Fibroblast of skin of right quadriceps (primary cell): Measurements from ENCODE around the gene ZYX.
"Not testable (repeated sequence)": the region's sequence is repeated elsewhere in the genome, so short reads cannot be mapped to it uniquely, and the experiment has no call there.

ENCODE experiments used
- DNase-seq: peaks from one replicate; pipeline ENCODE4 v3.0.0-alpha.2; 2013

ZYX gene

DNA sequence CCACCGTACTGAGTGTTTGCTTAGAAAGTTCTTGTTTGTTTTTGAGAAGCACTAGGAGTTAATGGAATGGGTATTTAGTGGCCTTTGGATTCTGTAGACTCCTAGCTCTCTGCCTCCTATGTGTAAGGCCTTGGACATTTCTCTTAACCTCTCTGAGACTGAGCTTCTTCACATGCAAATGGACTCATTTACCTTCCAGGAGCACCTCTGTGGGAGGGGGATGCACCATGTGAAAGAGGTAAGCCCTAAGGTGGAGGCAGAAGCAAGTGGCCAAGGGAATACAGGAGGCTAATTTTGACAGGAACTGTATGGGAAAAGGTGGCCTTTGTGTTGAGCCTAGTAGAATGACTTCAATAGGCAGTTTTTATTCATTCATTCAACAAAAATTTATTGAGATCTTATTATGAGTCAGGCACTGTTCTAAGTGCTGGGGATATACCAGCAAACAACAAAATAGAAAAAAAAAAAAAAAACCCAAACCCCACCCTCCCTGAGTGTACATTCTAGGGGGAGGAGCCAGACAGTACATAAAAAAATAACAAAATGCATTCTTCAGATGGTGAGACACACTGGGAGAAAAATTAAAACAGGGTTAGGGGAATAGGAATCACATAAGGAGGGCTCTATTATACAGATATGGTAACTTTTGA is 36.7 kb downstream of the ZYX start:
- DNase-seq: peak; percentile 39

DNA sequence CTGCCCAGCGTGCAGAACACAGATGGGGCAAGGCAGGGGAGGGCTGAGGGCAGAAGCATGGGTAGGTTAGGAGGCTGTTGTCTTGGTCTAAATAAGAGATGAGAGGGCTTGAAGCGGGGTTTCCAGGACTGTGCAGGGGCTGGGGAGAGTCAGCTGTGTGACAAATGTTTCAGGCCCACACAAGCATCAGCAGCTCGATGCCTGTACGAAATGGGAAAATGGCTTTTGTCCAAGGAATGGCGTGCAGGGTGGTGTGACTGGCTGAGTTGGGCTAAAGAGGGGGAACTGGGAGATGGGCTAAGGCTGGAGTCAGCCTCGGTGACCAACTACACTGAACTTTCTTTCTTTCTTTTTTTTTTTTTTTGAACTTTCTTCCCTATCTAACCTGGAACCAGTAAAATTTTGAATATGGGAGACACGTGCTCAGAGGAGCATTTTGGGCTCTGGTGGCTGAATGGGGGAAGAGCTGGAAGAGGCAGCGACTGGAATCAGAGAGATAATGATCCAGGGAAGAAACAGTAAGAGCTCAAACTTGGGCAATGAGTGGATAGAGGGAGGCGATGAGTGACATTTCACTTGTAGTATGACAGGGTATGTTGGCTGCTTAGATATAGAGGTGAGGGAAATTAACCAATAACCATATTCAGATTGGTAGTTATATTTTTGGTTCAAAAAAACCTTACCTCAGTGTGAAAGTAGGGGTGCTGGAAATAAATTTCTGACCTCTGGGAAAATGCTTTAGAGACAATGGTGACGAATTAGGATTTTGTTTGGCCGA is 37.7 kb downstream of the ZYX start:
- no peak for DNase-seq

DNA sequence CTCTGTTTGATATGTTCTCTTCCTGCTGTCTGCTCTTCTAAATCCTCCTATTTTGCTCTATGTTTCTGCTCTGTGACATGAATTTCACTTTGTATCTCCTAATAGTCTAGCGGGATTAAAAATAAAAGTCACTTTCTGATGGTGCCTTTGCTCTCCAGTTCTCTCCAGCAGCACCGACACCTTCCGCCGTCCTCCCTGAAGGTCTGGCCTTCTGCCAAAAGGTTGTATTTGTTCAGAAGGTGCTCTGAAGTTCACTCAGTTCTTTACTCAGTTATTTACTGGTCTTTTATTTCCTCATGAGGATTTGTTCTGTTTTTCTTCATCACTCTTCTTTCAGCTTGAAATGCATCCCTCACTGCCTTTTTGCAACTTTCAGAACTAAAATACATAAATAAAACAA is 38.7 kb downstream of the ZYX start:
- no peak for DNase-seq

DNA sequence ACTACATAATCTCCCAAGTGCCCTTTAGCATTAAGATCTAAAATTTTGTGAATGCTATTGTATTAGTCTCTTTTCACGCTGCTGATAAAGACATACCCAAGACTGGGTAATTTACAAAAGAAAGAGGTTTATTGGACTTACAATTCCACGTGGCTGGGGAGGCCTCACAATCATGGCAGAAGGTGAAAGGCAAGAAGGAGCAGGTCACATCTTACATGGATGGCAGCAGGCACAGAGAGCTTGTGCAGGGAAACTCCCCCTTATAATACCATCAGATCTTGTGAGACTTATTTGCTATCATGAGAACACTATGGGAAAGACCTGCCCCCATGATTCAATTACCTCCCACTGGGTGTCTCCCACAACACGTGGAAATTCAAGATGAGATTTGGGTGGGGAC is 39.5 kb downstream of the ZYX start:
- not testable (repeated sequence) for DNase-seq

DNA sequence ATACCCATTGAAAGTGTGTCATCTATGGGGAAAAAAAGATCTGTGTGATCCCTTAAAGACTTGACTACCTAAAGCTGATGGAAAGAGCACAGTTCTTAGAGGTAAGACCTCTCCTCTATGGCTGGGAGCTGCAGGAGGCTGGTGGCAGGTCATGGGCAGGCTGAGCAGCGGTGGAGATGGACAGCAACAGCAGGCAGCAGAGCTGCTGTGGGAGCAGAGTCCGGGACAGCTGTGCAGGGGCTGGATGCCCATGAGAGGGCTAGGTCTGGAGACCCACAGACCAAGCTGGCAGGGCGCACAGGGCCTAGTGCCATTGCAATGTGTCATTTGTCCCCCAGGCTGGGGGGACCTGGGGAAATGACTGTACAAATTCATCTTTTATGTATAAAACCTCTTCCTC is 40.9 kb downstream of the ZYX start:
- DNase-seq: no peak

DNA sequence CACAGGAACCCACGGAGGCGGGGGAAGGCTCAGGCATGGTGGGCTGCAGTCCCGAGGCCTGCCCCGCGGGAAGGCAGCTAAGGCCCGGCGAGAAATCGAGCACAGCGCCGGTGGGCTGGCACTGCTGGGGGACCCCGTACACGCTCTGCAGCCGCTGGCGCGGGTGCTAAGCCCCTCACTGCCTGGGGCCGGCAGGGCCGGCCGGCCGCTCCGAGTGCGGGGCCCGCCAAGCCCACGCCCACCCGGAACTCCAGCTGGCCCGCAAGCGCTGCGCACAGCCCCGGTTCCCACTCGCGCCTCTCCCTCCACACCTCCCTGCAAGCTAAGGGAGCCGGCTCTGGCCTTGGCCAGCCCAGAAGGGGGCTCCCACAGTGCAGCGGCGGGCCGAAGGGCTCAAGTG is 43.3 kb downstream of the ZYX start:
- not testable (repeated sequence) for DNase-seq

DNA sequence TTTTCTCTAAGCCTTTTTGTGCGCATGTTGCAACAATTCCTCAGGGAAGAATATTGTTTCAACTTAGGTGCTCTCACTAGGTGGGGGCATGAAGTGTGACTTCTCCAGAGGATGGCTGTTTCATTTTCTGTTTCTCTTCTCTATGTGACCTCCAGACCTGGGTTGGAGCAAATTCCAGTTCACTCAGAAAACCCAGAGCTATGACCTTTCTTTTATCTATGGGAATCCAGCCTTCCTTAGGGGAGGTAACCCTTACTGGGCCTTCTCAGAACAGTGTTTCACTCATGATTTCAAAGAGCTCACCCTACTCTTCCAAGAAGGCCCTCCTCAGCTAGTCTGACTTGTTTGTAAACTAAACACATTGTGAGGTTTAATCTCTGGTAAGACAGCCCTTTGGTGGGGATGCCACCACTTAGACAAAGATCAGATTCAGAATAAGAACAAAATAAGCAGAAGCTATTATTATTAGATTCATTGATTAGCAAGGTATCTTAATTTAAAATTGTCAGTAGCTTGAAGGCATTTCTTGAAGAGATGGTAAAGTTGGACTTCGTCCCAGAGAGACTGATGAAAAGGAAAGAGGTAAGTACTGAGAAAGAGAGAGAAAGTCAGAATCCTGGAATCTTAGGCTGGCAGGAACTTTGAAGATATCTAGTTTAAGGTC is 45.5 kb downstream of the ZYX start:
- DNase-seq: no peak

DNA sequence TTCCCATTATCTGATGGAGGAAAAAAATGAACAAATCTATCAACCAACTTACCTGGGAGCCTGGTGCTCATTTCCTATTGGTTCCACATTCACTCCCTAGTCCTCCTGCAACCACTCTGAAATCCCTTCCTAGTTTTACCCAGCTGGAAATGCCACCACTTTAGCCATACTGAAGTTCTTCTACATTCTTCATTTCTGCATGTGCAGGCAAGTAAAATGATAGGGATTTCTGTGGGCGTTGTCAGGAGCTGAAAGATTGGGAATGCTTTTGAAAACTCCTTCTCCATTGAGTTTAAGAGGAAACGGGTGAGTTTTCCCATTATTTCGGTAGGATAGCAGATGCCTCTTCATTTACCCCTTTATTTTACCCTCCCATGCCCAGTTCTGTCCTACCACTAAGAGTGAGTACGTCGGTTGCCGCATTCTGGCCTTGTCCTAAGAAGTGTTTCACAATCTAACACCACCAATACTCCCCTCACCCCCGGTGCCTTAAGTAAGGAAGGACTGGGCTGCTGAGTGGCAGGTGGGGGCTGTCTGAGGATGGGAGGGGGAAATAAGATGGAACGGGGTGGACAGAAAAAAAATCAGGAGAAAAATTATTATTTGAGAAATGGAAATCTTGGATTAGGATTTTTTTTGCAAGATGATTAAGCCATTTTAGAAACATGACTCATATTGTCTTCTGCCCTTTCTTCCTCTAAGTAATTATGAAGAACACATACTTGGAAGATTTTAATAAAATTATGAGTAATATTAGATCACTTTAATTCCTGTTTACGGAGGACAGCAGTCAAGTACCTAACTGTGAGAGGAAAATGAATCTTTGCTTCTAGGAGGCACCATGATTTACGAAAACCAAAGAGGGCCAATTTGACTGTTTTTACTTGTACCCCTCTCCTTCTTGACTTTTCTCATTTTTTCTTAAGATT is 48.9 kb downstream of the ZYX start:
- peak; percentile 38 for DNase-seq

DNA sequence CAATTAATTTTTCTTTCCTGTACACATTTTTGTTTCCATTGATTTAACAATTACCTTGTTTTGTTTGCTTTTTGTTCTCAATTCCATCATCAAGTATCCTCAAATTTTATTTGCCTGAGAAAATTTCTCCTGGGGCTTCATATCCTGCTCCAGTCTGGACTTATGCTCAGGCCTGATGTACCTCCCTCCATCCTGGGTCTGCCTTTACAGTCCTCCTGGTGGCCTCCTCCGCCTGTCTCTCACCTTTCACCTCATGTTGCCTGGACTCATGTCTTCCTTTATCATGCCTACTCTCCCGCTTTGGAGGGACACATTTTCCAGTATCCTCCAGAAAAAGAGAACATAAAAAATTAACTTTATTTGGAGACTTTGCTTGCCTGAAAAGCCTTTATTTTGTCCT is 50.0 kb downstream of the ZYX start:
- no peak for DNase-seq

DNA sequence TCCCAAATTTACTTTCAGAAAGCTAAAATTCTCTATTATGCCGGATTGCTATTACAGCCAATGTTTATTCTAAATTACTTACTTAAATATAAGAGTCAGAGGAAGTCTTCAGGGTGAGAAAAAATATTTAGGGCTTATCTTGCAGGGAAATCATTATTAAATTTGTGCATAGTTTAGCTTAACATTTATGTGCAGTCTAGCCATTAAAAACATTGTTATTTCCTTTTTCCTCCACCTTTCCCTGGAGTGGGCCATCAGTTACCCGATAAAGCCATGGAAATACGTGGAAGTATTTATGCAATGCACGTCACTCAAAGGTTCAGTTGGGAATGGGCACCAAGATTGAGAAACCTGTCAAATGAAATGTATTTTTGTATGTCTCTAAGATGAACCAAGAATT is 52.6 kb downstream of the ZYX start:
- no peak for DNase-seq

DNA sequence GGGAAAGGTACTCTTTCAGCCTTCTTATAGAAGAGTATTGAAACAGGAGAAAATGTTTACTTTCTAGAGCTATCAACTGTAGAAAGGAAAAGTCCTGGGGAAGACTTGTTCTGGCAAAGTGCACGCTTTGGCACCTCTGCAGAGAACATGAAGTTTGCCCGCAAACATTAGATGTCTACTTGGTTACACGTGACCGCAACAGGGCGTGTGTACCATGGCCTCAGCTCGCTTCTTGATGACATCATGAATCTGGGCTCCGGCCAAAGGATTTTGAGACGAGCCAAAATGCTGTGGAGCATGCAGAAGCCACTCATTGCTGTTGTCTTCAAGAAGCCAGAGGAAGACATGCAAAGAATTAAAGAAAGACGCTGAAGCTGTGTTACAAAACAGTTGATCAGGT is 53.5 kb downstream of the ZYX start:
- no peak for DNase-seq

DNA sequence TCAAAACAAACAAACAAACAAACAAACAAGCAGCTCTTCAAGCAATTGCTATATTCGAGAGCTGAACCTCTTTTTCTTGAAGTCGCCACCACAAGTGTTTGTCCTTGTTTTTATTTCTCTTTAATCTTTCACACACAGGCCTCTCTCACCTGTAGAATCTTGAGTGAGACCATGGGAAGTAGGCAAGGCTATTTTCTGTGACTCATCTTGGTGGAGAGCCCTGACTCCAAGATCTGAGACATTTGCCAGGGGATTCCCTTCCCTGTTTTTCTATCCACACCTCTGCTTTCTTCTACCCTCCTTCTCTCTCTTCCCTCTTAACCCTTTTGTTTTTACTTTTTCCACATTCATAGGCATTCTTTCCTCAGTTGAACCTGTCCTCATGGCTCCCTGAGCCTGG is 54.1 kb downstream of the ZYX start:
- no peak for DNase-seq

DNA sequence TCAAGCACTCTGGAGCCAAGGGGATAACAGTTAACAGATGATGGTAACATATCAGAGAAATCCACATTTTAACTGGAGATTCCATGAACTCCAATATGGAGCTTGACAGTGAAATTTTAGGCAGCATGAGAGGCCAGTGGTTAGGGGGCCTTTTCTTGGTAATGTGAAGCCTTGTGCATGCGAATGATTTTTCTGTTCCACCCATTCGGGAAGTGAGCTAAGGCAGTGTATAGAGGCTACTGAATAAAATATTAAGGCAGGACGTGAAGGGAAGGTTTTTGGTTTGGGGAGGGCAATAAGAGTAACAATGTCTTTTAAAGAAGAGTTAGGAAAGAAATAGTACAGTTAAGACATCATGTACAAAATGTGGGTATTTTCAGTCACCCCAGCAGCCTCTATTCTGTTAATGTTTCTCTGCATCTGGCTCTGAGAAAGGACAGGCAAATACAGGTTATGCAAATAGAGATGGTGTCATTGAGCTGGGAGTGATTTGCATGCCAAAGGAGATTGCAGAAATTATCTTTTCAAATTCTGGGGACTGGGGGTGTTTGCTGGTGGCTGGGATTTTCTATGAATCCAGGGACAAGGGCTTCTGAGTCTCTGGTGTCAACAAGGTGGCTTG is 55.3 kb downstream of the ZYX start:
- no peak for DNase-seq

DNA sequence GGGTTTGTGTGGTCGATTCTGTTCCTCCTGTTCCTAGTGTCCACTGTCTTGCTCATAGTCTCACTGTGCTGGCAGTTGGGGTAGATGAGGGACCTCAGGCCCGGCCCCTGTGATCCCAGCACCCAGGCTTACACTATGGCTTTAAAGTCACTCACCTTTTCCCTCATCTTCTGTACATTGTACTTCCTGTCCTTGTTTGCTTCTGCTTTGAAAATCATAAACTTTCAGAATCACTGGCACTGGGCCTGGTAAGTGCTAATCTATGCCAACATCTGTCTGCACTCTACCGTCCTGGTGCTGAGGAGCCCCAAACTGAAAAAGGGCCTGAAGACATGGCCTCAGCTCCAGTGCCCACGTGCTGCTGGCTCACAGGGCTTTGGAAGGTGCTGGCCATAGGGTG is 56.4 kb downstream of the ZYX start:
- DNase-seq: no peak

DNA sequence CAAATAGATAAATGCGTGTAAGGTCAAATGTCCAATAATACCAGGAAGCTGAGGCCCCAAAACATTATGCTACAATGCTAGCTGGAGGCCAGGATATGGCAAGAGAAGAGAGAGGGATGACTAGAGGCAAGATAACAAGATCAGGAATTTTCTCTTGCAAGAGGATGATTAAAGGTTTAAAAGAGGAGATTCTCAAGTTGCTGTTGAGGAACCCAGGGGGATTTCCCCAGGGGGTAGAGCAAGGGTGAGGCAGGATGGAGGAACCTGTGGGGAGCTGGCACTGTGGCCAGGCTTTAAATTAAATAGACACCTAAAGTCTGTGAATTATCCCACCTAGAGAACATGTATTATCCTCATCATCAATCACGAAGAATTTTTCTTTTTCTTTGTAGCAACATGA is 58.7 kb downstream of the ZYX start:
- no peak for DNase-seq
